ENCODE results near the gene RASGRF2.
"Not testable (repeated sequence)": the region's sequence is repeated elsewhere in the genome, so short reads cannot be mapped to it uniquely, and the experiment has no call there.

Gene RASGRF2

DNA sequence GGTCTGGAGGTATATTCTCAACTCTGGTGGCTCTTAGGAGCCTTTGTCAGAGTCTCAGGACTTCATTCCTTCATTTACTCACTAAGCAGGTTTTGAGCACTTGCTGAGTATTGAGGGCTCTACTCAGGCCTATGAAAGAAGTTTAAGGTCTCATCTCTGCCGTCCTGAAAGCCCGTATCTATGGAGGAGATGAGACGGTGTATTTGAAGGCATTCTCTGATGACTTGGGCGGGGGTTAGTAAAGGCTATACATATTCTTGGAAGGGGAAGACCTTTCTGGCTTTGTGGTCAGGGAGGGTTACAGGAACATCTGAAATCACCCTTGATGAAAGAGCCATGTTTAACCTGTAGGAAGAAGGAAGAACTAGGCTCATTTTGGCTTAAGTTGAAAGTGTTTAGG lies 21.9 kb downstream of the RASGRF2 start:
- DNase-seq (ENCODE audit: low read depth, low spot score) = no peak

DNA sequence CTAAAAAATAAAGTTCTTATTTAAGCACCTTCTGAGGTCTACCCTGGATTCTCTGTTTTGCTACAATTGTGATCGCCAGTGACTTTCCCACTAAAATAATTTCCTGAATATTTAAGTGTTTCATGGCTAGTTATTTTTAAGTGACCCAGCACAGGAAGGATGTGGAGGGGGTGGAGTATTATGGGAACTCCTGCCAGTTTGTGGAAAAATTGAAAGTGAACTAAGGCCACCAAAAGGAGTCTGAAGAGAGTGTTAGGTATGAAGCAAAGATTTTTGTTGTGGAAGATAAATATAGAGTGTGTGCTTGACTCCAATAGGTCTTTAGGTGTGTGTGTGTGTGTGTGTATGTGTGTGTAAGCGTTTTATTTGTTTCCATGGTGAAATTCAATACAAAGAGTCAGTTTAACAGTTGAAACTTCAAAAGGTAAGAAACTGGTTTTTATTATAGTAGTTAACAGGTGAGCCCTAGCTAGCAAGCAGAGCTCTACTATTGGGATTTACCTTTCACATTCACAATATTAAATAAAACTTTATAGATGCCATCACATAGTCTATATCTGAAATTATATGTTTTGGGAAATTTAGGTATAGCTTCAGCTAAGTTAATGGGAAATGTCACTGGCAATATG lies 25.6 kb downstream of the RASGRF2 start:
- DNase-seq (ENCODE audit: low read depth, low spot score) = no peak

DNA sequence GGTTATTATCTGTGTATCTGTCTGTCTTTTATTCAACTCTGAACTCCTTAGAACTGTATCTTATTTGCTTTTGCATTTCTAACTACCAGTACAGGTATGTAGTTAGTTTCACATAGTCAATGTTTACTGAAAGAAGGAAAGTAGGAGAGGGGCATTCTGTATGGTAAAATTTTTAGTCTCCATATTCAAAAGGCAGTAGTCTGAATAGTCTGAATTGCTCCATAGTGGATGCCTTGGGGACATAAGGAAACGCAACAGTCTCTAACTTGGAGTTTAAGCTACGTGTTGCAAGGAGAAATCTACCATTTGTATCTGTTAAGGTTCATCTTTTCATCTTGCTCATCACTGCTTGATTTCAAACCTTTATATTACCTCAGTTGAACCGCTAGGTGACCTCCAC lies 26.2 kb downstream of the RASGRF2 start:
- DNase-seq (ENCODE audit: low read depth, low spot score) = no peak

DNA sequence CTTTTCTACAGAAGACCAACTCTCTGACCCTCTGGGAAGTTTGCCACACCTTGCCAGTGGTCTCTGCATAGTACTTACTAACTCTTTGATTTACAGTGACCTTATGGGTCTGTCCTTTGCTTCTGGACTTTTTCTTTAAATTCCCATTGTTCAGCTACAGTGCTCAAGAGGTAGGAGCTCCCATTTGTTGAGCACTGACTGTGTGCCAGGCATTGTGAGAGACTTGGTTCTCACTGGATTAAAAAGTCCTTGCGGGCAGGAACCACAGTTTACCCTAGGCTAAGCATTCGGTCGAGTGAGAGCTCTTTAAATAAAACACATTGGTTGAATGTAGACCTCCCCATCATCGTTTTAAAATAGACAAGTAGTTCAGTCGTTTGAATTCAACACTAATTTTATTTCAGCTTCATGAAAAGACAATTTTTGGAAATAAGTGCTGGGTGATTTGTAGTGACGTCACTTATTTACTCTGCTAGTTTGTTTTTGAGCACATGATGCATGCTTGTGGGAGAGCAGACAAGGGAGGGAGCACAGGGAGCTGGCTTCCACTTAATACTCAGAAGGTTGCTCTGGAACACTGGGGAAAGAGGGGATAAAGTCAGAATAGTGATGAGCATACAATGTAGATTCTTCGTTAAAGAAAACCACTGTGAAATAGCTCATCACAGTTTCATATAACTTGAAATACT lies 27.1 kb downstream of the RASGRF2 start:
- no peak for DNase-seq (ENCODE audit: low read depth, low spot score)

DNA sequence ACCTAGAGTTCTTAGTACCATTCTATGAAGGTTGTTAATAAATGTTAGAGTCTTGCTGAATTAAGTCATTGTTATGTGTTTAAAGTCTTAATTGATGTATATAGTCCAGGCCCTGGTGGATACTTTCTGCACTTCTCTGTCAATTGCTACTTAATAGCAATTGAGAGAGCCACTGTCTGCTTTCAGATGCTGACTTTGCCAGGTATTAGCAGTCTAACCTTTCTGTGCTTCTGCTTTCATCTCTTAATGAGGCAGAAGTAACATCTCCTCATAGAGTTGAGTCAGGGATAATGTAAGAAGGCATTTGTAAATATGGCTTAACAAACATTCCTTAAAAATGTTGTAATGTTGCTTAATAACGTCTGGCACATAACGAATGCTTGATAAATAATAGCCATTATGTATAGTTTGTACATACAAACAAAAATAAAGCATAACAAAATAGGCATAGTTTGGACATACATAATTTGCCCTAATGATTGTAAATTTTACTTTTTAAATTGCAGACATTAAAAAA lies 28.3 kb downstream of the RASGRF2 start:
- no peak for DNase-seq (ENCODE audit: low read depth, low spot score)

DNA sequence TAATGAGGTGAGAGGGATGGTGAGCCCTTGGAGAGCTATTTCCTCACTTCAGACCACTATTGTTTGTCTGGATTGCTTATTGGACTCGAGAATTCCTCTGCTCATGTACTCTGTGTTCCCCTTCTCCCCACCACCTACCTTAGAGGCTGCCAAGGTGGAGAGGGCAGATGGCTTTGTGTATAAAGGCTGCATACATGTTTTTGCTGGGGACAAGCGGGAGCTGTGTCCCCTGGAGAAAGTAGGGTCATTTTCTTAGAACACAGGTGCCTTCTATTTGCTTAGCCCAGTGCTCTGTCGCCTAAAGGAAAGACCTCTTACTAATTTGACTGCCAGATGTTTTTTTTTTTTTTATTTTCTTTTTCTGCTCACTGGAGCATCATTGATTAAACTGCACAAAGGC lies 29.7 kb downstream of the RASGRF2 start:
- no peak for DNase-seq (ENCODE audit: low read depth, low spot score)

DNA sequence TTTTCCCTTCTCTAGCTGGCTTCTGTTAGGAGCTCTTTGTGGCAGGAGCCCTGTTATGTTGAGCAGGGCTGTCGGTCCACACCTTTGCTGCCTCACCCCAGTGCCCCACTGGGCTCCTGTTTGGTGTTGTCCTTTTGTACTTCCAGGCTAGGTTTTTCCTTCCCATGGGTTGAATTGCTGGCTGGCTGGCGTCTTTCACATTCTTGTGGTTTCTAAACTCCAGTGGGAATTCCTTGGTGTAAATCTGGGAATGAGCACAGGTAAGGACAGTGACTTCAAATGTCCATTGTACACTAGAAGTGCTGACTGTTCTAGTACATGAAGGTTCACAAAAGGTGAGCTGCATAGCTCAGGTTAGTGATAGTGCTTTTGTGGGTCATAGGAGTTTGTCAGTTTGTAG lies 30.4 kb downstream of the RASGRF2 start:
- no peak for DNase-seq (ENCODE audit: low read depth, low spot score)

DNA sequence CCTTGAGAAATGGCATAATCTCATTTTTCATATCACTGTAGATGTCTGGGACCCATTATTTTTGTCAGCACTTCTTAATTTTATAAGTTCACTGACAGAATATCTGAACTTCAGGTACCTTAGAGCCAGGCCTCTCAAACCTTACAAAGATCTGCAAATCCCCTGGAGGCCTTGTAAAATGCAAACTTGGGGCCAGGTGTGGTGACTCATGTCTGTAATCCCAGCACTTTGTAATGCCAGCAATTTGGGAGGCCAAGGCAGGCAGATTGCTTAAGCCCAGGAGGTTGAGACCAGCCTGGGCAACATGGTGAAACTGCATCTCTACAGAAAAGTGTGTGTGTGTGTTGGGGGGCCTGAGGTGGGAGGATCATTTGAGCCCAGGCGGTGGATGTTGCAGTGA lies 30.8 kb downstream of the RASGRF2 start:
- no peak for DNase-seq (ENCODE audit: low read depth, low spot score)

DNA sequence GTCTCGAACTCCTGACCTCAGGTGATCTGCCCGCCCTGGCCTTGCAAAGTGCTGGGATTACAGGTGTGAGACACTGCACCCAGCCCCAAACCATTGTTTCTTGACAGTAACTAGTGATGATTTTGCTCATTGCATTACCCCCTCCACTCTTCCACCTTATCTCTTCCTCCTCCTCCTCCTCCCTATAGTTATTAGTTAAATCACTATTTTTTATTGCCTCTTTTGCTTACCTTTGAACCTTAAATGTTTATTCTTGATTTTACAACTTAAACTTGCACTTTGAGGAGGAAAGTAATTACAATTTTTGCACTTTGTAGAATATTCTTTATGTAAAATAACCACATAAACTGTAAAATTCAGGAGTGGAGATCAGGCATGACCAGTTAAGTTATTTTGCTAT lies 35.7 kb downstream of the RASGRF2 start:
- DNase-seq (ENCODE audit: low read depth, low spot score) = no peak

DNA sequence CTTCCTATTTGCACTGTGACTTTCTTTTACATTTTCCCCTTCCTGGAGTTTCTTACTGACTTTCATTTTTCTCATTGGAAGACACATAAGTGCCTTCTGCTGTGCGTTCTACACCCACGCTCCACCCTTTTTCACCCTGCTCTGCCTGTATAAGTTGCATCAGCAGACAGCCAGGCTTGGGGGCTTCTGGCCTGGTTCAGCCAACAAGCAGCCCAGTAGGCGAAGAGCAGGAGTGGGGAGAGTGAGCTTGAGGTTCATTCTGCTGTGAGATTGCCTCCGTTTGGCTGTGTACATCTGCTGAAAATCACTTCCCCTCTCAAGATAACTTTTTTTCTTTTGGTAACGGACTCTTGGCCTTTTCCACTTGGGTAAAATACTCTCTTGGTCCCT lies 38.4 kb downstream of the RASGRF2 start:
- DNase-seq (ENCODE audit: low read depth, low spot score) = no peak

DNA sequence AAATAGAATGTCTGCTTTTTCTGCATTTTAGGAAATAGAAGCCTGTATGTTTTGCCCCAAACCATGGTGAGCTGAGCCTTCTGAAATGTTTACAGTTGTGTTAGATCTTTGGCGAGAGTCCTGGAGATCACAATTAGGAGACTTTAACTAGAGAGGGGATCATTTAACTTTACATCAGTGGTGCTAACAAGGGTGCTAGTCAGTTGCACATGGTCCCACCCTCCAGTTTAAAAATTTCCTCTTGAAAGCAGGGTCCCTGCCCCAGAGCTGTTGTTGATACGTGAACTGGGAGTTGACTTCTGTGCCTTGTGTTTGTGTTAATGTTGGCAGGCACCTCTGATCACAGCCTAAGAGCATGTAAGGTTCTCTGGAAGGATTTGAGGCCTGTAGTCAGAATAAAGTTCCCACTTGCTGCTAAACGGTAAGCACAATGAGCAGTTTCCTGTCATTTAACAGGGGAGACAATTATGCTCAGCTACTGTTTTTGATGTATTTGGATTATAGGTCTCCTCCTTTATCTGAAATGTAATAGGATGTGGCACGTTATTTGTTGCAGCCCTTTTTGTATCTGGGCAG lies 43.7 kb downstream of the RASGRF2 start:
- DNase-seq (ENCODE audit: low read depth, low spot score) = no peak

DNA sequence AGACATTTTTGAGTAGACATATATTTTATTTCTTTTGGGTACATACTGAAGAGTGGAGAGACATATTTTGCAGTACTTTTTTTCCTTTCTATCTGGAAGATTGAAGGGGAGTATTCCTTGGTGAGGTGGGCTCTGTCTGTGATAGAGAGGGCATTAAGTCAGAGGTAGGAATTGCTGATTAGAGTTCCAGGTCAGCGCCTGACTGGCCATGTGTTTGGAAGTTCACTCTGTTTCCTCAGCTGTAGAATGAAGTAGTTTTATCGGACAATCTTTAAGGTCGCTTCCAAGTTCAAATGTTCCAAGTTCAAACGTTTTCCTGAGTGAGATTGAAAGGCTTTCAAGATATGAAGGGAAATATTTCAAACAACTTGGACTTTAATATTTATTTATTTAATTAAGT lies 45.5 kb downstream of the RASGRF2 start:
- DNase-seq (ENCODE audit: low read depth, low spot score) = no peak

DNA sequence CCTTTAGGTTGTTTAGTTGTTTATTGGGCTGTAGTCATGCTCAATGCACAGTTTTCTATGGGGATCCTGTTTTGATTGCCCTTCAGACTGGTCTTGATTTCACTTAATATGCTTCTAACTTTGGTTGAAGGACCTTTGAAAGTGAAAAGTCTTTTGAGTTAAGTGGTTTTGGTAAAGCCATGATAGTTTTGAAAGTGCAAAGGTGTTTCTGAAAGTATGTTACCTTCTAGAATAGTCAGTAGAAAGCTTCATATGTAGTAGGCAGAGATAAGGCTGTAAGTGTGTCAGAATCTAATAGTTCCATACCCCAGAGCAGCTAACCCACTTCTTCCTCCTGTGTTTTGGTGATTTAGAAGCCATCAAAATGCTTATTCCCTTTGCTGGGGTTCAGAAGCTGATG lies 46.1 kb downstream of the RASGRF2 start:
- no peak for DNase-seq (ENCODE audit: low read depth, low spot score)

DNA sequence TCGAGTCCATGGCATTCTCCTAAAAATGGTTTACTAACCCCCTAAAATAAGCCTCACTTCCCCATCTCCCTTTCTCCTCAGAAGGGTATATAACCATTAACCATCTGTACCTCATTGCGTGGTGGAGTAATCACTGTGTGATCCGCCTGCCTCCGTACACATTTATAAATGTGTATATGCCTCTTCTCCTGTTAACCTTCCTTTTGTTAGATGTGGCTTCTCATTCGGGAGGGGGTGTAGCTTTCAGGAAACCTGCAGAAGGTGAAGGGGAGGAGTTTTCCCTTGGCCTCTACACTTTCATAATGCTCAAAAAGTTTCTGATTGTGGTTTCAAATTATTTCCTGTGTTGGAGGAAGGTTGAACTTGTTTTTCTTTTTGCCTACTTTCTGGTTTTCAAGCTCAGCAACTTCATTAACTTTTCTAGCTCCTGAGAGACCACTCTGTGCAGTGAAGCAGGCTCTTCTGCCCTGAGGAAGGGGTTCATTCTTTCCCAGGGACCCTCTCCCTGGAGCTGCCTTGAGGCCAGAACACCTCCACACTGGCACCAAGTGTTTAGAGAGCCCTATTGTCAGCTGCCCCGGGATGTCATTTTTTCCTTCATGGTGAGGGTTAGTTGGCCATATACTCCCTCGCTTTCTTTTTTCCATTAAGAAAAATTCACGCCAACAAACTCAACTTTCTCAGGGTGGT lies 46.9 kb downstream of the RASGRF2 start:
- DNase-seq (ENCODE audit: low read depth, low spot score) = no peak

DNA sequence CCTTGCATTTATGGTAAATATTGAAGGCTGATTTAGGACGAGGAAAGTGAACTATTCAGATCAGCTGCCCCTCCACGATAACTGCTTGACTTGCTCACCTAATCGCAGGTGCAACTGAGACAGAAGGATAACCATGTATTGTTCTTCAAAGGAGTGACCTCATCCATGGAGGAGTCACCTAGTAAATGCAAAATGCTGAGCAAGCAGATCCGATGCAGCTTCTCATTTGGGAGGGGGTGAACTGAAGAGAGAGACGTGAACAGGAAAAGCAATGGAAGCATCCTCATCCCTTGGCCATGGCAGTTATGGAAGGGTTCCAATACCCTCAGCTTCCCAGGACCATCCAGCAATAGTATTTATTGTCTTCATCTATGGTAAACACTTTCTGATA lies 47.5 kb downstream of the RASGRF2 start:
- DNase-seq (ENCODE audit: low read depth, low spot score) = no peak

DNA sequence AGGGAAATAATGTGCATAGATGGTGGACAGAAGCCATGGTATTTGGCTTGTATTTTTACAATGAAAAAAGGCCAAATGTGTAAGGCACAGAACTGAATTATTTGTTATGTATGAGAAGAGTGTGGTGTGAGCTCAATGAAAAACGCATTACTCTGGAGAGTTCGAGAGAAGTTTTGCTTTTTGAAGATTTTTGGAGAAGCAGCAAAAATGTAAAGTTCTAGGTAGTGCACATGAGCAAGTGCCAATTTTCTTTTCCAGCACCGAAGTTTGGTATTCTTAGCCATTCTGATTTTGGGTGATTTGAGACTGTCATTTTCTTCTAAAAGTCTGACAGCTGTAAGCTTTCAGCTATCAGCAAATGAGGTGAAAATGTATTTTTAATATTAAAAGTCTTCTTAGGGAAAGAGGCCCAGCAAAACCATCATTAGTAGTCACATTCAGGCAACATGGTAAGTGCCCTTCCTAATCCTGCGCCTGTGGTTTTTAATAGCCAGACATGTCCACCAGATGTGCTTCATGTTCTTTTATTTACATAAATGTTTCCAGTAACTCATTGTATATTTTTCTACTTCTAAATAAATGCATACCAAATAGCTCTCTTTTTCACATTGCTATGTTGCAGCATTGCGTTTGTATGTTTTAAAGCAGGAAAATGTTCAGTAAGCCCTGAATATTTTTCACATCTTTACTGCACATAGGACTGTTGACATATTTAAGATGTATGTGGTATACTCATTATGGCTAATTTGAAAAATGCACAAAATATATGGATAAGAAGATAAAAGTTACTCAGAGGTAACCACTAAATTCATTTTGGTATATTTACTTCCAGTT lies 50.4 kb downstream of the RASGRF2 start:
- DNase-seq (ENCODE audit: low read depth, low spot score) = no peak

DNA sequence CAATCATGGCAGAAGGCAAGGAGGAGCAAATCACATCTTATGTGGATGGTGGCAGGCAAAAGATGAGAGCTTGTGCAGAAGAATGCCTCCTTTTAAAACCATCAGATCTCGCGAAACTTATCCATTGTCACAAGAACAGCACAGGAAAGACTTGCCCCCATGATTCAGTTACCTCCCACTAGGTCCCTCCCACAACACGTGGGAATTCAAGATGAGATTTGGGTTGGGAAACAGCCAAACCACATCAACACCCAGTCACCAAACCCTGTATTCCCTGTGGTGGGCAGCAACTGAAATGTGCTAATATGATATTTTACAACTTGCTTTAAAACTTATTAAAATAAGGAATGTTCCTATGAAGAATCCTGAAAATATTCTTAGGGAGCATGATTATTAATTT lies 54.2 kb downstream of the RASGRF2 start:
- DNase-seq (ENCODE audit: low read depth, low spot score) = no peak

DNA sequence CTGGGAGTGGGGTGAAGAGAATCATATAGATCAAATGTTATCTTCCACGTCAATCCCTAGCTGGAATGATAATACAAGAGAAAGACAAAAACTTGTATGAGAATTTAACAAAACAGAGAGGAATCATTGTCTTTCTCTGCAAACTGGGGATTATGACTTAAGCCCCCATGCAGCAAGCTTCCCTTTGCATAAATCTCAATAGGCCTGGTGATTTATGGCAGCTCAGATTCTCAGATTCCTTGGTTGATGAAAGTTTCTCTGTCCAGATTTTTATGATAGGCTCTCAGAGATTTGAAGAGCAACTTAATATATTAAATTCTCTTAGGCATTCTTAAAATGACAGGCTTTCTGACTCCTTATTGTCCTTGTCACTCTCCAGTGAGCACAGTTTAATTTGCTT lies 56.0 kb downstream of the RASGRF2 start:
- DNase-seq (ENCODE audit: low read depth, low spot score) = no peak

DNA sequence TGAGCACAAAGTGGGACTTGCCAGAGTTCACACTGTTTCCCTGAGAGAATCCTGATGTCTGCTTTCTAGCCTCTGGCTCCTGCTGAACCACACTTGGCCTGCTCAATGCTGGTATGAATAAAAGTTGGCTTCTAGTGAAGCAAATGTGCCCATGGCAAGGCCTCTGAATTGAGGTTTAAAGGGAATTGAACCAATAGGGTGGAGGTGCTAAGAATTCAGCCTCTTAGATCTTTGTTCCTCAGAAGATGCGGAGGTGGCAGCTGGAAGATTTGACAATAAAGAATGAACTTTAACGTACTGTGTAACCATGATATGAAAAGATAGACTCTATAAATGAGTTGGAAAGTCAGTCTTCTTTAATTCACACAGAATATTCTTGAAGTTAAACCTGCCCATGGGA lies 57.2 kb downstream of the RASGRF2 start:
- no peak for DNase-seq (ENCODE audit: low read depth, low spot score)

DNA sequence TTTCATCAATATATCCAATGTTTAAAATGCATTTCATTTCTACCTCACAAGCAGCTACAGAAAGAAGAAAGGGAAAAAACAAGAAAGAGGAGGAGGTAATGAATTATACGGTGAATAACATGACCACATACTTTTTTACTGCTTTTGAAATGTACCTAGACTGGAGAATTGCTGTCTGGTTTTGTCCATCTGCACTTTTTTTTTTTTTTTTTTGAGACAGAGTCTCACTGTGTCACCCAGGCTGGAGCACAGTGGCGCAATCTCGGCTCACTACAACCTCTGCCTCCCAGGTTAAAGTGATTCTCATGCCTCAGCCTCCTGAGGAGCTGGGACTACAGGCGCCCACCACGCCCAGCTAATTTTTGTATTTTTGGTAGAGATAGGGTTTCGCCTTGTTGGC lies 58.4 kb downstream of the RASGRF2 start:
- not testable (repeated sequence) for DNase-seq (ENCODE audit: low read depth, low spot score)

DNA sequence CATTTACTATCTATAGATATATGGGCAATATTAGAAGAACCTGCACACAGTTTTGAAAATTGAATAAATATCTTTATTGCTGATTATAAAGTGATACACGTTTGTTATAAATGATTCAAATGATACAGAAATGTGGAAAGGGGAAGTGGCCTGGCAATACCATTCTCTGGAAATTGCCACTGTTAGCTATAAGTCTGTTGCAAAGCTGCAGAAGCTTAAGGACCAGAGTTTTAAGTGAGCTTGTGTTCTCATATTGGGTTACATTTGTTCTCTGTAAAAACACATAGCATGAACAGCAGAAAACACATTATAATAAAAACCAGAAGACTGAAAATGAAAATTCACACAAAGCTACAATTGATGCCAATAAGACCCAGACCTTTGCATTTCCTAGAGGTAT lies 59.6 kb downstream of the RASGRF2 start:
- DNase-seq (ENCODE audit: low read depth, low spot score) = no peak
